HTERT RPE-1 (cell line): ENCODE results near the gene BMP8A.

ENCODE experiments used
- in situ Hi-C: fragments of 300-500 bp; cut with MboI; formaldehyde crosslinking; loops from 4 replicates; pipeline ENCODE4 v1.14.3; 2020; ENCODE audit warnings: low sequenced_read_pairs

BMP8A gene

GRCh38 chr1:39567302-39567701 lies 75.9 kb downstream of the BMP8A start:
- in situ Hi-C loops = no loop called here

- in situ Hi-C loops = no loop called here
These were observed 76.8 kb downstream of the BMP8A start for GRCh38 chr1:39568208-39568607.

- in situ Hi-C loops = no loop called here
These were observed 77.6 kb downstream of the BMP8A start for GRCh38 chr1:39569034-39569433.

- in situ Hi-C loops = no loop called here
These were observed 79.2 kb downstream of the BMP8A start for GRCh38 chr1:39570477-39571177.

- in situ Hi-C loops = no loop called here
These were observed 79.7 kb downstream of the BMP8A start for GRCh38 chr1:39571178-39571483.

- in situ Hi-C loops = no loop called here
These were observed 81.1 kb downstream of the BMP8A start for GRCh38 chr1:39572379-39573096.

- in situ Hi-C loops = no loop called here
These were observed 81.6 kb downstream of the BMP8A start for GRCh38 chr1:39573097-39573465.

GRCh38 chr1:39573736-39574624 lies 82.5 kb downstream of the BMP8A start:
- in situ Hi-C loops = no loop called here

GRCh38 chr1:39574646-39575045 lies 83.2 kb downstream of the BMP8A start:
- in situ Hi-C loops = no loop called here
